Right ventricle myocardium inferior (tissue), 1 donor: ENCODE data around the gene CCNF. TPM values are rescaled to one million over a fixed set of nuclear protein-coding genes. Genes with fewer than 3 reads are reported as not detected.

Source experiments
- ATAC-seq: fragments of 200-7000 bp; cut with Tn5 transposase; one replicate; pipeline ENCODE4 v1.9.1; 2020; ENCODE audit warnings: mild to moderate bottlenecking, moderate library complexity
- DNase-seq: peaks from one replicate; pipeline ENCODE4 v3.0.0; 2021; ENCODE audit errors: missing footprints
- intact Hi-C: fragments of 100-400 bp; cut with DNase I; formaldehyde crosslinking; loops from one replicate; pipeline ENCODE4 v1.11.0; 2022
- total RNA-seq: library from RNA; stranded (reverse); fragmentation: NEBNext Ultra II Directional; extraction: Animal tissue kit (Norgen Biotek cat#: 25700); gene quantifications from one replicate; pipeline ENCODE4 v1.2.1, GENCODE V29; 2021
- donor health status: DM: no; HTN: yes; CAD: no; lungs with severe emphysema.

The CCNF gene
- total RNA-seq, 1 donor from 2014 or later = 1.2 TPM

DNA sequence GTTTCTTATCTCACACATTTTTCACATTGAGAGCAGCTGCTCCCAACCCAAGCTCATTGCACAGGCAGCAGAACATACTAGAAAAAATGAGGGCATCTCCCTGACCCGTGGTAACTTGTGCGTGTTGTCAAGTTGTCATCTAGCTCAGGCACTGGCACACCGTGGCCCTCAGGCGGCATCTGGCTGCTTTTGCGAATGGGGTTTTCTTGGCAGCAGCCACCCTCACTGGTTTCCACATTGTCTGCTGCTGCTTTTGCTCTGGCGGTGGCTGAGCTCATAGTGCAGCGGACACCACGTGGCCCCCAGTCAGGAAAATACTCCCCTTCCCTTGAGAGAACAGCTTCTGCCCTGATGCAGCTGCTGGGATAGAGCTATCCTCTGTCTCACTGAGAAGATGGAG lies 21.3 kb downstream of the CCNF start:
- peak; percentile 5 for ATAC-seq
- DNase-seq = no peak
- intact Hi-C loops = no loop called here

DNA sequence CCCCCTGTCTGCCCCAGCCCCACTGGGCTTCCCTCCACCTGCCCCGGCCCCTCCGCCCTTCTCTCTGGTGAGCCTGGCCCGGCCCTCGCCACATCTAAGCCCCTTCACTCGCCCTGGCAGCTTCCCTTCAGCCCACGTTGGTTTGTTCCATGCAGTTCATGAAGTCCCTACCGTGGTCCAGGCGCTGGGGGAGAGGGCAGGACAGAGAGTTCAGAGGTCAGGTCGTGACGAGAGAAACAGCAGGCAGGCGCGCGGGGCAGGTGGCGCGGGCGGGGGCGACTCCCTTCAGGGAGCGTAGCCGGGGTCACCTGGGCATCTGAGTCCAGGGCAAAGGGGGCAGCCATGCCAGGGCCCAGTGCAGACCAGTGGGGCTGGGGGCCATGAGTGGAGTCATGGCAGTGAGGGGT lies 21.7 kb downstream of the CCNF start:
- intact Hi-C loops = no loop called here
- DNase-seq (no peak), ATAC-seq (no peak)

GRCh38 chr16:2451851-2452320 lies 22.6 kb downstream of the CCNF start:
- DNase-seq (no peak), ATAC-seq (no peak)
- intact Hi-C loops = no loop called here

- intact Hi-C loops = no loop called here
- ATAC-seq = no peak
- DNase-seq = no peak
Measured at GRCh38 chr16:2452650-2453049, 23.4 kb downstream of the CCNF start.

DNA sequence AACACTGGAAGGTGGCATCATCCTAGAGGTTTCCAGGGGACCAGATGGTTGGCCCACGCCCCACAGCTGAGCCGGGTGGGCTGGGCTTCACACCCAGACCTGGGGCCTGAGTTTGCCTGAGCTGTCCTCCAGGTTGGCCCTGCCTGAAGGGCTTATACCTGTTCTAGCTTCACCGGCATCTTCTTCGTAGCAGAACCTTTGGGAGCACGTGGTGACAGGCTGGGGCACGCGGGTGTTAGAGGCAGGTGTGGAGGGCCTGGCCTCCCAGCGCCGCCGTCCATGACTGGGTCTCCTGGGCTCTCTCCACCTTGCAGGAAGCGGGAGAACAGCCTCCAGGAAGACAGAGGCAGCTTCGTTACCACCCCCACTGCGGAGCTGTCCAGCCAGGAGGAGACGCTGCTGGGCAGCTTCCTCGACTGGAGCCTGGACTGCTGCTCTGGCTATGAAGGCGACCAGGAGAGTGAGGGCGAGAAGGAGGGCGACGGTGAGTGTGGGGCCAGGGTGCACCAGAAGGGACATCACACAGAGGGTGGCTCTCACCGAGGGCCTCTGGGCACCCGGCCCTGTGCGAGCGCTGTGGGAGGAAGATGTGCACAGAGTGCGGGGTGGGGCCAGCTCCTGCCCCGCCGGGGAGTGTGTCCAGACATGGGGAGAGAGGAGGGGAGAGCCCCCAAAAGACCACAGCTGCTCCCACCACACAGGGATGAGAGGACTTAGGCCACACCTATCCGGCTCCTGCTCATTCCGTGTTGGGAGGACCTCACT lies 26.0 kb downstream of the CCNF start:
- ATAC-seq (no peak), DNase-seq (no peak)
- intact Hi-C loops = no loop called here

DNA sequence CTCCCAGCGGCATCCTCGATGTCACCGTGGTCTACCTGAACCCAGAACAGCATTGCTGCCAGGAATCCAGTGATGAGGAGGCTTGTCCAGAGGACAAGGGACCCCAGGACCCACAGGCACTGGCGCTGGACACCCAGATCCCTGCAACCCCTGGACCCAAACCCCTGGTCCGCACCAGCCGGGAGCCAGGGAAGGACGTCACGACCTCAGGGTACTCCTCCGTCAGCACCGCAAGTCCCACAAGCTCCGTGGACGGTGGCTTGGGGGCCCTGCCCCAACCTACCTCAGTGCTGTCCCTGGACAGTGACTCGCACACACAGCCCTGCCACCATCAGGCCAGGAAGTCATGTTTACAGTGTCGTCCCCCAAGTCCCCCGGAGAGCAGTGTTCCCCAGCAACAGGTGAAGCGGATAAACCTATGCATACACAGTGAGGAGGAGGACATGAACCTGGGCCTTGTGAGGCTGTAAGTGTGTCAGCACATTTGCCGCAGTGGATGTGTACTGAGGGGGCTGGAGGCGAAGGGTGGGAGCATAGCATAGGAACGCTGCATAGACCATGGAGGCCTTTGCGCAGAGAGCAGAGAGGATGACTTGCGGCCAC lies 27.4 kb downstream of the CCNF start:
- ATAC-seq (no peak), DNase-seq (no peak)
- intact Hi-C loops = no loop called here

GRCh38 chr16:2457267-2457666 lies 28.0 kb downstream of the CCNF start:
- DNase-seq (no peak), ATAC-seq (no peak)
- intact Hi-C loops = no loop called here

DNA sequence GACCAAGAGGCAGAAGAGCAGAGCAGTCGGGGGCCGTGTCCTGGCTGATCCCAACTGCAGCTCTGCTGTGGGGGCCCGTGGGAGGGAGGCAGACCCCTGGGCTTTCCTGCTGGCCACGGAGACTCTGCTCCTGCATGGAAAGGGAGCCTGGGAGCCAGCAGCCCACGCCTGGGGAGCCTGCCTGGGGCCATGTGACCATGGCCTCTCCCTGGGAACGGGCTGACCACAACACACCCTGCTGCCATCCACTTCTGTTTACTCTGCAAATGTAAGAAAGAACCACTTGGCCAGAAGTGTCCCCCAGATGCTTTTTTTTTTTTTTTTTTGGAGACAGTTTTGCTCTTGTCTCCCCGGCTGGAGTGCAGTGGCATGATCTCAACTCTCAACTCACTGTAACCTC lies 28.7 kb downstream of the CCNF start:
- ATAC-seq = no peak

DNA sequence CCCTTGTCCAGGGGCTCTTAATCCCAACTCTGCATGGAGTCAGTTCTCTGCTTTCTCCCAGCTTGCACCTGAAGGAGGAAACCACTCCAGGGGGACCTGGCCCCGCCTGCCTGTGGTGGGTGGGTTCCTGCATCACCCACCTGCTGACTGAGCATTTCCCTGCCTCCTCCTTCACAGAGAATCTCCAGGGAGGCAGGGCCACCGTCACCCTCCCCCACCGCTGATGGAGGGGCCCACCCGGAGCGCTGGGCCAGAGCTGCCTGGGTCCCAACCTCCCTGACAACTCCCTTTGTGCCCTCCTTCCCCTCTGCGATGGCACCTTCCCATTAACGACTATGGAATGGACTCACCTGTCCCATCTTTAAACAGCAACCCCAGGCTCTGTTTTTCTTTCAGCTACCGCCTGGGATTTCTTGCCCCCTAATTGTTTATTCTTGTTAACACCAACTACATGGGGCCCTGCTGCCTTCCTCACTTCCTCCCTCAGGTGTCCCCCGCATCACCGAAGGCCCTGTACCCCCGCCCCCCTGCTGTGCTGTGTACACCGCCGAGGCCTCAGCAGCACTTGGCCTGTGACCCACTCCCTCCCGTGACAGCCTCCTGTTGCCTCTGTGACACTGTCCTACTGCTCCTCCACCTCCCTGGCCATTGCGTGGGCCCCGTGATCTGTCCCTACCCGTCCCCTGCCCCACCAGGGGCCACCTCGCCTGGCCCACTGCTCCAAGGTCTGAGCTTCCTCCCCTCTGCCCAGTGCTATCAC lies 29.8 kb downstream of the CCNF start:
- DNase-seq (no peak), ATAC-seq (no peak)
- intact Hi-C loops = no loop called here

More for the DNA sequence above, 28.7 kb downstream of the CCNF start:
- intact Hi-C loops = no loop called here
- no peak for DNase-seq

GRCh38 chr16:2459647-2460390 lies 30.6 kb downstream of the CCNF start, which contains the start of gene TEDC2:
Gene TEDC2, plus strand, starts transcription at chr16:2460109. Its CDS starts 36 bp downstream, at chr16:2460145.
- intact Hi-C loops = loop anchor here (5.0 kb wide), 1 partner anchor 37 kb away; no protein-coding TSS in a partner anchor
- ATAC-seq (peak; percentile 98), DNase-seq (peak; percentile 98)

GRCh38 chr16:2460391-2460713 lies 31.1 kb downstream of the CCNF start:
- intact Hi-C loops = loop anchor here (5.0 kb wide), 1 partner anchor 37 kb away; no protein-coding TSS in a partner anchor
- no peak for DNase-seq
- no peak for ATAC-seq

GRCh38 chr16:2460916-2461315 lies 31.7 kb downstream of the CCNF start:
- ATAC-seq (no peak), DNase-seq (no peak)
- intact Hi-C loops = loop anchor here (5.0 kb wide), 1 partner anchor 36 kb away; no protein-coding TSS in a partner anchor

DNA sequence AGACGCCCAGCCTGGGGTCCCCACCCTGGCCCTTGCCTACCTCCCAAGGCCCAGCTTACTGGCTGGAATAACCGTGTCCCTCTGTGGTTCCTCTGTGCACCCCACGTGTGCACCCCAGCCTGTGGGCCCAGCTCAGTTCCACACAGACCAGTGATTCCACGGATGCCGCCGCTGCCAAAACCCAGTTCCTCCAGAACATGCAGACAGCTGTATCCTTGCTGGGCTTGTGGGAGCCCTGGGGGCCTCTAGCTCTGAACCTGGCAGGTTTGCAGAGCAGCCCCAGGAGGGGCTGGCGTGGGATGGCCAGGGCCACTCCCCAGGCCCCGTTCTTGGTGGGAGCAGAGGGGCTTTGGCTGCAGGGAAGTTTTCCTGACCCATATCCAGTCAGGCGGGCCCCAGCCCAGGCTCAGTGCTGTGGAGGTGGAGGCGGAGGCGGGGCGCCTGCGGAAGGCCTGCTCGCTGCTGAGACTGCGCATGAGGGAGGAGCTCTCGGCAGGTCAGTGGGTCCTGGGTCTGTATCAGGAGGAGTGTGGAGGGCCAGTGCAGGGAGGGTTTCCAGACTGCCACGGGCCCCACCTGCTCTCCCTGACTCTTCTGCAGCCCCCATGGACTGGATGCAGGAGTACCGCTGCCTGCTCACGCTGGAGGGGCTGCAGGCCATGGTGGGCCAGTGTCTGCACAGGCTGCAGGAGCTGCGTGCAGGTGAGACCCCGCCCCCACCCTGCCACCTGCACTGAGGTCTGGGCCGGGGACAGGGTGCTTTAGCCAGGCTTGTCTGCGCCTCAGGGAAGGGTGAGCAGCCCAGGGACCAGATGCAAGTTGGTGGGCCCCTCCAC lies 33.0 kb downstream of the CCNF start:
- intact Hi-C loops = loop anchor here (5.0 kb wide), 1 partner anchor 35 kb away; no protein-coding TSS in a partner anchor
- ATAC-seq = no peak

DNA sequence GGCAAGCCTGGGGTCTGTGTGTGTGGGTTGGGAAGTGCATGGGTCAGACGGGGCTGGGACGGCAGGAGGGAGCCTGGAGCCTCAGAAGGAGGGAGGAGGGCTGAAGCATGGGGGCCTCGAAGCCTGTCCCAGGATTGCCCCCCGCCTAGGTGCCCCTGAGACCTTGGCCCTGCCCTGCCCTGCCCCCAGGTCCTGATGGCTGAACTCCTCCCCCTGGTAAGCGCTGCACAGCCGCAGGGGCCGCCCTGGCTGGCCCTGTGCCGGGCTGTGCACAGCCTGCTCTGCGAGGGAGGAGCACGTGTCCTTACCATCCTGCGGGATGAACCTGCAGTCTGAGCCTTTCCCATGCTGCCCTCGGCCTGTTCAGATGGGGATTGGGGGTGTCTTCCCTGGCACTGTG lies 35.1 kb downstream of the CCNF start:
- ATAC-seq = no peak
- intact Hi-C loops = loop anchor here (5.0 kb wide), 1 partner anchor 33 kb away; no protein-coding TSS in a partner anchor
- DNase-seq = no peak

More for the DNA sequence above, 33.0 kb downstream of the CCNF start:
- DNase-seq = no peak

- intact Hi-C loops = no loop called here
- DNase-seq = no peak
- ATAC-seq = no peak
Measured at GRCh38 chr16:2465653-2466415, 36.6 kb downstream of the CCNF start.

- intact Hi-C loops = no loop called here
- DNase-seq = no peak
- ATAC-seq = no peak
Measured at GRCh38 chr16:2466667-2467527, 37.6 kb downstream of the CCNF start.
